ENCODE results near the gene COL25A1.

The COL25A1 gene

DNA sequence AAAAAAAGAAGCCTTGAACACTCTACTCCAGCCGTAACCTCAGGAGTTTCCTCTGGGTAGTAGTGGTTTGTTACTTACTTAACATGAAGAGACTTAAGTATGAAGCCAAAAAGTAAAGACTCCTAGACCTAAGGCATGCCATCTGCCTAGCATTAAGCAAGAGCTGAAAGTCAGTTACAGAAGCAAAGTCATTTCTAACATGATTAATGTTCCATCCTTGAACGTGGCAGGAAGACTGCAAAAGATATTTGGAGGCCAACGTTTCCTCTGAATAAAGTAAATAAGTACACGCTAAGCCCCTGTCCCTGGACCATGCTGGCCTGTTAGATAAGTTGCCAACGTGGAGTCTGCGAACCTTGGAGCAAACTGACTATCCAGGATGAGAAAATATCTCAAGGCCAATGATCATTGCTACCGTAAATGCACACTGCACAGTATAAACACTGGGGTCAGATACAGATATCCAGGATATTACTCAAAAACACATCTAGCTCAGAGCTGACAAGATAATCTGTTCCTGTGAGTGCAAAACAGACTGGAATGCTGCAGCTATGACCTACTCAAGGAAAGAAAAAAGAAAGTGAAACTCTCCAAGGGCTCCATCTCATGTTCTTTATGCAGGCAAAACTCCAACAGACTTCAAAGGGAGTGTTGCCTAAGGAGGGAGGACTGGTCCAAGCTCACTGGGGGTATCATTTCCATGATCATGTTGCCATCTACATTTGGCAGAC, 255.8 kb downstream of the COL25A1 start:
- in situ Hi-C loops (cut with MboI; ENCODE audit: low pct_unique_long_range_greater_than_20kb, low sequenced_read_pairs, unreplicated experiment) = no loop called here
- DNase-seq (ENCODE audit: low spot score) = no peak
- TF ChIP-seq, protein P1, sequence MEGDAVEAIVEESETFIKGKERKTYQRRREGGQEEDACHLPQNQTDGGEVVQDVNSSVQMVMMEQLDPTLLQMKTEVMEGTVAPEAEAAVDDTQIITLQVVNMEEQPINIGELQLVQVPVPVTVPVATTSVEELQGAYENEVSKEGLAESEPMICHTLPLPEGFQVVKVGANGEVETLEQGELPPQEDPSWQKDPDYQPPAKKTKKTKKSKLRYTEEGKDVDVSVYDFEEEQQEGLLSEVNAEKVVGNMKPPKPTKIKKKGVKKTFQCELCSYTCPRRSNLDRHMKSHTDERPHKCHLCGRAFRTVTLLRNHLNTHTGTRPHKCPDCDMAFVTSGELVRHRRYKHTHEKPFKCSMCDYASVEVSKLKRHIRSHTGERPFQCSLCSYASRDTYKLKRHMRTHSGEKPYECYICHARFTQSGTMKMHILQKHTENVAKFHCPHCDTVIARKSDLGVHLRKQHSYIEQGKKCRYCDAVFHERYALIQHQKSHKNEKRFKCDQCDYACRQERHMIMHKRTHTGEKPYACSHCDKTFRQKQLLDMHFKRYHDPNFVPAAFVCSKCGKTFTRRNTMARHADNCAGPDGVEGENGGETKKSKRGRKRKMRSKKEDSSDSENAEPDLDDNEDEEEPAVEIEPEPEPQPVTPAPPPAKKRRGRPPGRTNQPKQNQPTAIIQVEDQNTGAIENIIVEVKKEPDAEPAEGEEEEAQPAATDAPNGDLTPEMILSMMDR (IDR thresholded peaks at IDR 0.05; ENCODE audit: extremely low read depth, insufficient read depth, missing control alignments) = no peak

DNA sequence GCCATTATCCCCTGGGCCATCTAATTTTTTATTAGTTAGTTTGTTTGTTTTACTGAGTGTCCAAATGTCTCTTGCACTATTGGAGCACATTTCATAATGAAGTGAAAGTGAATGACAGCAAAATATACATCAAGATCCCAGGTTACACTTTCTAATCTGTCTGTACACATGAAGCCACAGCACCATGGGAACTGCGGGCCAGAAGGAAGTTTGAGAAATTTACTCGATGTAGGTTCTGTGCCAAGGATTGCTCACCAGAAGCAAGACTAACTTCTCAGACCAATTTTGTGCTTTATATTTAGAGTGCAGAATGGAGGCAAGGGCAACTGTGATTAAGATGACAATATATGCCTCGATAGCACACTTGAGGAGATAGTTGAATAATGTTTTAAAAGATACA, 258.0 kb downstream of the COL25A1 start:
- in situ Hi-C loops (cut with MboI; ENCODE audit: low pct_unique_long_range_greater_than_20kb, low sequenced_read_pairs, unreplicated experiment) = no loop called here
- no peak for DNase-seq (ENCODE audit: low spot score)
- TF ChIP-seq, protein P1 (IDR thresholded peaks at IDR 0.05; ENCODE audit: extremely low read depth, insufficient read depth, missing control alignments) = no peak

DNA sequence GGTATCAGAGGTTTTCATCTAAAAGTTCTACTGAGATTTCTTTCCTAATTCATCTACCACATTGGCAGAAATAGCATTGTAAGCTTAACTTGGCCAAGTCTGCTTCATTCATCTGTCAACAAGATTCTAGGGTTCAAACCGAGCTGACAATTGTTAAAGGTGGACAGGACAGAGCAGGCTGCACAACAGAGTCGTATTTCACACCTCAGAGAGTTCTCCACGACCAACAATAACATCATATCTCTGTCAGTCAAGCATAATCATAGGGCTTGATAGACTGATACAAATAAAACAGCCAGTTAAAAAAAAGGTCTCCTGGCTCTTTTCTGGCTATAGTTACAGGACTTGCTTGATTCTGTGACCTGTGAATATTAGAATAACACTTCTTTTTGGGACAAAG, 259.2 kb downstream of the COL25A1 start:
- TF ChIP-seq, protein P1 (IDR thresholded peaks at IDR 0.05; ENCODE audit: extremely low read depth, insufficient read depth, missing control alignments) = no peak
- no peak for DNase-seq (ENCODE audit: low spot score)
- in situ Hi-C loops (cut with MboI; ENCODE audit: low pct_unique_long_range_greater_than_20kb, low sequenced_read_pairs, unreplicated experiment) = no loop called here

GRCh38 chr4:109041463-109042360, 260.7 kb downstream of the COL25A1 start:
- no peak for DNase-seq (ENCODE audit: low spot score)
- TF ChIP-seq, protein P1 (IDR thresholded peaks at IDR 0.05; ENCODE audit: extremely low read depth, insufficient read depth, missing control alignments) = no peak
- in situ Hi-C loops (cut with MboI; ENCODE audit: low pct_unique_long_range_greater_than_20kb, low sequenced_read_pairs, unreplicated experiment) = no loop called here

GRCh38 chr4:109040441-109040840, 262.0 kb downstream of the COL25A1 start:
- DNase-seq (ENCODE audit: low spot score) = no peak
- TF ChIP-seq, protein P1 (IDR thresholded peaks at IDR 0.05; ENCODE audit: extremely low read depth, insufficient read depth, missing control alignments) = no peak
- in situ Hi-C loops (cut with MboI; ENCODE audit: low pct_unique_long_range_greater_than_20kb, low sequenced_read_pairs, unreplicated experiment) = no loop called here

GRCh38 chr4:109037026-109037425, 265.4 kb downstream of the COL25A1 start:
- TF ChIP-seq, protein P1 (IDR thresholded peaks at IDR 0.05; ENCODE audit: extremely low read depth, insufficient read depth, missing control alignments) = no peak
- DNase-seq (ENCODE audit: low spot score) = no peak
- in situ Hi-C loops (cut with MboI; ENCODE audit: low pct_unique_long_range_greater_than_20kb, low sequenced_read_pairs, unreplicated experiment) = no loop called here

All from GM13977 (cell line).